ENCODE results near the gene GALNT2. TPM values are rescaled to one million over a fixed set of nuclear protein-coding genes. Genes with fewer than 3 reads are reported as not detected.

The GALNT2 gene
- total RNA-seq, 1 donor from 2014 or later = 28.3 TPM

DNA sequence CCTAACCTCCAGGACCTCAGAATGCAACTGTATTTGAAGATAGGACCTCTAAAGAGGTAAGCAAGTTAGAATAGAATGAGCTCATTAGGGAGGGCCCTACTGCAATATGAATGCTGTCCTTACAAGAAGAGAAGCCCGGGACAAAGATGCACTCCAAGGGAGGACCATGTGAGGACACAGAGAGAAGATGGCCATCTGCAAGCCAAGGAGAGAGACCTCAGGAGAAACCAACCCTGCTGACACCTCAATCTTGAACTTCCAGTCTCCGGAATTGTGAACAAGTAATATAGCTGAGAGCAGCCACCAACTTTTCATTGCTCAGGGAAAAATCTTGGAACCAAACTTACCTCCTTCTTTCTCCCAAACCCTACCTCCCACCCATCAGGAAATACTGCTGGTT is 15.0 kb upstream of the GALNT2 start:
- intact Hi-C loops (cut with micrococcal nuclease) = no loop called here
- DNase-seq = no peak
- H3K27ac ChIP-seq (replicated peaks) = no peak overlapping the region
- no peaks in the 10 kb centered on the region for H3K36me3 ChIP-seq
- no peaks in the 10 kb centered on the region for H3K9me3 ChIP-seq (replicated peaks)
- TF ChIP-seq, protein P1, sequence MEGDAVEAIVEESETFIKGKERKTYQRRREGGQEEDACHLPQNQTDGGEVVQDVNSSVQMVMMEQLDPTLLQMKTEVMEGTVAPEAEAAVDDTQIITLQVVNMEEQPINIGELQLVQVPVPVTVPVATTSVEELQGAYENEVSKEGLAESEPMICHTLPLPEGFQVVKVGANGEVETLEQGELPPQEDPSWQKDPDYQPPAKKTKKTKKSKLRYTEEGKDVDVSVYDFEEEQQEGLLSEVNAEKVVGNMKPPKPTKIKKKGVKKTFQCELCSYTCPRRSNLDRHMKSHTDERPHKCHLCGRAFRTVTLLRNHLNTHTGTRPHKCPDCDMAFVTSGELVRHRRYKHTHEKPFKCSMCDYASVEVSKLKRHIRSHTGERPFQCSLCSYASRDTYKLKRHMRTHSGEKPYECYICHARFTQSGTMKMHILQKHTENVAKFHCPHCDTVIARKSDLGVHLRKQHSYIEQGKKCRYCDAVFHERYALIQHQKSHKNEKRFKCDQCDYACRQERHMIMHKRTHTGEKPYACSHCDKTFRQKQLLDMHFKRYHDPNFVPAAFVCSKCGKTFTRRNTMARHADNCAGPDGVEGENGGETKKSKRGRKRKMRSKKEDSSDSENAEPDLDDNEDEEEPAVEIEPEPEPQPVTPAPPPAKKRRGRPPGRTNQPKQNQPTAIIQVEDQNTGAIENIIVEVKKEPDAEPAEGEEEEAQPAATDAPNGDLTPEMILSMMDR (IDR thresholded peaks at IDR 0.05; ENCODE audit: borderline replicate concordance) = no peak
- H3K4me1 ChIP-seq = no peaks in the 10 kb centered on the region
- H3K27me3 ChIP-seq (ENCODE audit: low read depth) = peaks cover 3% of the 10 kb centered on the region
- no peak overlapping the region for H3K4me3 ChIP-seq

DNA sequence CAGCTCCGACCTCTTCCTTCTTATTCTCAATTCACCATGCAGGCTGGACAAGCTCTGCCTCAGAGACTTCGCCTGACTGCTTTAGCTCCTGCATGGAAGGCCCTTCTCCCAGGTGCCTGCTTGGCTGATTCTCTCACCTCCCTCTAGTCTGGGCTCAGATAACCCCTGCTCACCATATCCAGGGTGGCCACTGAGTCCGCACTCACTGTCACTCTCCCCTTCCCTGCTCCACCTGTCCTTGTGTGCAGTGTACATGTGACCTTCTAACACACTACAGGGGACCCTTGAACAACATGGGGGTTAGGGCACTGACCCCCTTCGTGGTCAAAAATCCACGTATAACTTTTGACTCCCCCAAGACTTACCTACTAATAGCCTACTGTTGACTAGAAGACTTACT is 14.4 kb upstream of the GALNT2 start:
- TF ChIP-seq, protein P1 (IDR thresholded peaks at IDR 0.05; ENCODE audit: borderline replicate concordance) = no peak
- Histone ChIP-seq H3K4me3 (no peak overlapping the region), H3K36me3 (no peaks in the 10 kb centered on the region), H3K27ac (replicated peaks) (no peak overlapping the region), H3K9me3 (replicated peaks) (no peaks in the 10 kb centered on the region), H3K27me3 (ENCODE audit: low read depth) (no peaks in the 10 kb centered on the region), H3K4me1 (no peaks in the 10 kb centered on the region)
- intact Hi-C loops (cut with micrococcal nuclease) = no loop called here
- DNase-seq = no peak

DNA sequence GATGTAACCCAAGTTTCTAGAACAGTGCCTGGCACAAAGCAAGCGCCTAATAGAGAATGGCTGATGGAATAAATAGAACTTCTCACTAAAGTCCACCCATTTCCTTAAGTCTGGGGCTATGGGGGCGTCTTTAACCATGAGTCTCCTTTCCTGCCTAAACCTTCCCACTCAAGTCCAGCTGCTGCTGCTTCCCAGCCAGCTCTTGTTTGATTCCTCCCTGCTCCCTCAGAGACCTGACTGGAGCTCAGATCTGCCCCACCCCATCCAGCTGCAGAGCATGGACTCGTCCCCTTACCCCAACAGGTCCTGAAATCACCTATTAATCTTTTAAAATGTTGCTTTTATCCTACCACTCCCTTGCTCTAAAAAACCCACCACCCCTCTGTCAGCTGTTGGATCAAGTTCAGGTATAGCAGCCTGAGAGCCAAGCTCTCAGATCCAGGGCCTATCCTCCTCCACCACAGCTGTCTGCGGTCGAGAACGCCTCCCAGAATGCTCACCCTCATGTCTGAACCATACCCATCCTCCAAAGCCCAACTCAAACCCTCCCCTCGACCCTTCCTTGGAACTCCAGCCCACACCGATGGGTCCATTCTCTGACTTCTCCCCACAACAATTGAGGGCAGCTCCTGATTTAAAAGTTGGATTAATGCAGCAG is 12.8 kb upstream of the GALNT2 start:
- Histone ChIP-seq H3K4me1 (no peaks in the 10 kb centered on the region), H3K27me3 (ENCODE audit: low read depth) (no peaks in the 10 kb centered on the region), H3K4me3 (no peak overlapping the region), H3K36me3 (no peaks in the 10 kb centered on the region), H3K9me3 (replicated peaks) (no peaks in the 10 kb centered on the region), H3K27ac (replicated peaks) (no peak overlapping the region)
- no peak for DNase-seq
- intact Hi-C loops (cut with micrococcal nuclease) = no loop called here
- TF ChIP-seq, protein P1 (IDR thresholded peaks at IDR 0.05; ENCODE audit: borderline replicate concordance) = no peak

DNA sequence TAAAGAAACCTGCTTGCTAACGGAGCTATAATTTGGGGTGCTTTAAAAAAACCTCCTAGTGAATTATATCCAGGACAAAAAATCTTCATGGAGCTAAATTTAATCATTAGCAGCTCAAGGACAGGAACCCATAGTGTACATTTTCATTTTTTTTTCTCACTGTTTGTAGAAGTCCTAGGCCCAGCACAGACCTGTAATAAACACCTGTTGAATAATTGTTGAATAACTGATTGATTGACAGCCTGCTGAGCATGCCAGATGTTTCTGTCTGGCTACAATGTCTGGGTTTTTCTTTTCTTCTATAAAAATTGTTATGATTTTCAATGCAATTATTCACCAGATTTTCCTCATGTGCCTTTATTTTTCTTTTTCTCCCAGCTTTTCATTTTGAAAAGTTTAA is 10.9 kb upstream of the GALNT2 start:
- Histone ChIP-seq H3K27me3 (ENCODE audit: low read depth) (no peaks in the 10 kb centered on the region), H3K4me1 (no peaks in the 10 kb centered on the region), H3K9me3 (replicated peaks) (peaks cover 8% of the 10 kb centered on the region), H3K36me3 (no peaks in the 10 kb centered on the region), H3K4me3 (no peak overlapping the region), H3K27ac (replicated peaks) (no peak overlapping the region)
- TF ChIP-seq, protein P1 (IDR thresholded peaks at IDR 0.05; ENCODE audit: borderline replicate concordance) = no peak
- intact Hi-C loops (cut with micrococcal nuclease) = no loop called here
- DNase-seq = no peak

DNA sequence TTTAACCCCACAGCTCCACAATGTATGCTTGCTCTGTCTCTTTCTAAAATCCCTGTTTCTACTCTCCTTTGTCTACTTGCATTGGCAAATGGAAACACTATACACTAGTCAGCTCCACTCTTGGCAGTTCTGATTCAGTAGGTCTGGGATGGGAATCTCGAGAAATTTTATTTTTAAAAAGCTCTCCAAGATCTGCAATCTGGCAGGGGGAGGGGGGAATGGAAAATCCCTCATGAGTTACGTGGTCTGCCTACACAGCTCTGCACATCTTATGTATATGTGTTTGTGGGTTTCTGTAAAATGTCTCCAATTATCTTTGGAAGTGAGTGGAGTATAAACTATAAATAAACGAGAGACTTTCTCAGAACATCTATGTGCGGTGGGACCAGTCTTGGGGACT is 9.9 kb upstream of the GALNT2 start:
- intact Hi-C loops (cut with micrococcal nuclease) = no loop called here
- H3K27ac ChIP-seq (replicated peaks) = no peak overlapping the region
- H3K36me3 ChIP-seq = no peaks in the 10 kb centered on the region
- H3K4me3 ChIP-seq = no peak overlapping the region
- TF ChIP-seq, protein P1 (IDR thresholded peaks at IDR 0.05; ENCODE audit: borderline replicate concordance) = no peak
- H3K9me3 ChIP-seq (replicated peaks) = peaks cover 17% of the 10 kb centered on the region
- H3K27me3 ChIP-seq (ENCODE audit: low read depth) = no peaks in the 10 kb centered on the region
- no peaks in the 10 kb centered on the region for H3K4me1 ChIP-seq
- no peak for DNase-seq

Measured in left ventricle myocardium inferior (tissue), 1 donor.